A673 (cell line): Measurements from ENCODE around the gene PIP4K2A.

Experiments used
- EZH2 ChIP-seq: fragments of 200-600 bp; sonication (generic); IDR thresholded peaks from 2 replicates; pipeline ENCODE4 v1.6.1; 2017; ENCODE audit warnings: borderline replicate concordance, low read depth, mild to moderate bottlenecking, mixed read lengths, antibody characterized with exemption, low read length; ENCODE audit not compliant: poor library complexity, severe bottlenecking
- TF ChIP-seq, protein P1 (sequence below): fragments of 300-800, 200-600 bp; sonication (generic); conservative IDR thresholded peaks from 2 replicates; pipeline ENCODE4 v1.5.1; 2017; ENCODE audit warnings: low read depth, mild to moderate bottlenecking, antibody characterized with exemption, low read length, moderate library complexity, mixed read lengths

DNA sequence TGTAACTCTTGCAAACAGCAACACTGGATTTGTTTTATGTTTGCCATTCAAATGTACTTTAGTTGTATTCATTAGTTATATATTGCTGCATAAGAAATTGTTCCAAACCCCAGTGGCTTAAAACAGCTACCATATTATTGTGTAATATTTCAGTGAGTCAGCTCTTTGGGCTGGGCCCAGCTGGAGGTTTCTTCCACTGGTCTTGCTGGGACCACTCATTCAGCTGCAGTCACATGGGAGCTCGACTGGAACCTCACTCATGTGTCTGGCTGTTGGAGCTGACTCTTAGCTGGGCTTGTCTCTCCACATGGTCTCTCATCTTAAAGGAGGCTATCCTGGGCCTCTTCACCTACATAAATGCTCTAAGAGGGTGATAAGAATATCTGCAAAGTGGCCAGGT lies 23.2 kb upstream of the PIP4K2A start:
- TF ChIP-seq, protein P1, sequence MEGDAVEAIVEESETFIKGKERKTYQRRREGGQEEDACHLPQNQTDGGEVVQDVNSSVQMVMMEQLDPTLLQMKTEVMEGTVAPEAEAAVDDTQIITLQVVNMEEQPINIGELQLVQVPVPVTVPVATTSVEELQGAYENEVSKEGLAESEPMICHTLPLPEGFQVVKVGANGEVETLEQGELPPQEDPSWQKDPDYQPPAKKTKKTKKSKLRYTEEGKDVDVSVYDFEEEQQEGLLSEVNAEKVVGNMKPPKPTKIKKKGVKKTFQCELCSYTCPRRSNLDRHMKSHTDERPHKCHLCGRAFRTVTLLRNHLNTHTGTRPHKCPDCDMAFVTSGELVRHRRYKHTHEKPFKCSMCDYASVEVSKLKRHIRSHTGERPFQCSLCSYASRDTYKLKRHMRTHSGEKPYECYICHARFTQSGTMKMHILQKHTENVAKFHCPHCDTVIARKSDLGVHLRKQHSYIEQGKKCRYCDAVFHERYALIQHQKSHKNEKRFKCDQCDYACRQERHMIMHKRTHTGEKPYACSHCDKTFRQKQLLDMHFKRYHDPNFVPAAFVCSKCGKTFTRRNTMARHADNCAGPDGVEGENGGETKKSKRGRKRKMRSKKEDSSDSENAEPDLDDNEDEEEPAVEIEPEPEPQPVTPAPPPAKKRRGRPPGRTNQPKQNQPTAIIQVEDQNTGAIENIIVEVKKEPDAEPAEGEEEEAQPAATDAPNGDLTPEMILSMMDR = no peak
- no peak for TF ChIP-seq EZH2
